A375 (cell line): Measurements from ENCODE around the gene POLR2E. TPM values are rescaled to one million over a fixed set of nuclear protein-coding genes. Genes with fewer than 3 reads are reported as not detected.

Source experiments
- total RNA-seq: library from RNA; depleted of rRNA; stranded (reverse); fragments of >200 nt; shearing (Covaris generic); gene quantifications from 2 replicates; pipeline ENCODE4 v1.2.3, GENCODE V29; 2014; rRNA removed

Gene POLR2E
- total RNA-seq = 101 and 102 TPM in 2 replicates

GRCh38 chr19:1094978-1095701, at the start of gene POLR2E:
Gene POLR2E (minus strand): TSS chr19:1095375. CDS start chr19:1095315, 60 bp downstream.

GRCh38 chr19:1103708-1104310, 8.6 kb upstream of the POLR2E start, which contains the start of gene GPX4:
Gene GPX4 (plus strand): TSS chr19:1103994. CDS start chr19:1104044, 50 bp downstream.

GRCh38 chr19:1066748-1067340, 28.3 kb downstream of the POLR2E start, which contains the start of gene ARHGAP45:
Gene ARHGAP45 (plus strand): TSS chr19:1067167. CDS start chr19:1067406, 239 bp downstream.

GRCh38 chr19:1039646-1040475, 55.3 kb downstream of the POLR2E start, which contains the start of gene ABCA7:
Gene ABCA7 (plus strand): TSS chr19:1040107. CDS start chr19:1041362, 1,255 bp downstream.

Other genes with a start within 250 kb of the POLR2E start
- gene ELANE, start 243.1 kb downstream of the POLR2E start, total RNA-seq = 0.34 TPM in 1 of 2 replicates, not detected in the other
- gene CFD, start 235.7 kb downstream of the POLR2E start, total RNA-seq = 2.1 and 3.5 TPM in 2 replicates
- gene MED16, start 202.2 kb downstream of the POLR2E start, total RNA-seq = 20.4 and 25.1 TPM in 2 replicates
- gene RNU6-9, start 201.9 kb downstream of the POLR2E start, total RNA-seq = not detected in 2 replicates
- 24.9 and 26.8 TPM in 2 replicates for gene R3HDM4, start 182.2 kb downstream of the POLR2E start, total RNA-seq
- not detected in 2 replicates for gene KISS1R, start 178.0 kb downstream of the POLR2E start, total RNA-seq
- gene ARID3A, start 169.3 kb downstream of the POLR2E start, total RNA-seq = 2.0 and 3.1 TPM in 2 replicates
- 136 and 158 TPM in 2 replicates for gene WDR18, start 111.0 kb downstream of the POLR2E start, total RNA-seq
- gene GRIN3B, start 95.0 kb downstream of the POLR2E start, total RNA-seq = not detected in 2 replicates
- 84.4 and 91.2 TPM in 2 replicates for gene TMEM259, start 74.3 kb downstream of the POLR2E start, total RNA-seq
- not detected in 2 replicates for gene RNU6-2, start 73.9 kb downstream of the POLR2E start, total RNA-seq
- 62.3 and 63.6 TPM in 2 replicates for gene CNN2, start 68.8 kb downstream of the POLR2E start, total RNA-seq
- gene ABCA7, start 55.3 kb downstream of the POLR2E start, total RNA-seq = 4.0 and 4.8 TPM in 2 replicates
- 9.0 and 12.4 TPM in 2 replicates for gene ARHGAP45, start 28.2 kb downstream of the POLR2E start, total RNA-seq
- 308 and 310 TPM in 2 replicates for gene GPX4, start 8.6 kb upstream of the POLR2E start, total RNA-seq
- gene SBNO2, start 78.9 kb upstream of the POLR2E start, total RNA-seq = 55.9 and 64.7 TPM in 2 replicates
- 43.7 and 46.0 TPM in 2 replicates for gene STK11, start 110.4 kb upstream of the POLR2E start, total RNA-seq
- 2.1 and 3.9 TPM in 2 replicates for gene CBARP, start 142.6 kb upstream of the POLR2E start, total RNA-seq
- 58.3 and 78.6 TPM in 2 replicates for gene ATP5F1D, start 146.4 kb upstream of the POLR2E start, total RNA-seq
- gene MIDN, start 153.2 kb upstream of the POLR2E start, total RNA-seq = 11.2 and 13.6 TPM in 2 replicates
- gene CIRBP, start 174.0 kb upstream of the POLR2E start, total RNA-seq = 180 and 209 TPM in 2 replicates
- gene FAM174C, start 180.2 kb upstream of the POLR2E start, total RNA-seq = 50.3 and 76.0 TPM in 2 replicates
- not detected in 2 replicates for gene EFNA2, start 190.5 kb upstream of the POLR2E start, total RNA-seq